Measurements from ENCODE around the gene PCGF2.

DNA sequence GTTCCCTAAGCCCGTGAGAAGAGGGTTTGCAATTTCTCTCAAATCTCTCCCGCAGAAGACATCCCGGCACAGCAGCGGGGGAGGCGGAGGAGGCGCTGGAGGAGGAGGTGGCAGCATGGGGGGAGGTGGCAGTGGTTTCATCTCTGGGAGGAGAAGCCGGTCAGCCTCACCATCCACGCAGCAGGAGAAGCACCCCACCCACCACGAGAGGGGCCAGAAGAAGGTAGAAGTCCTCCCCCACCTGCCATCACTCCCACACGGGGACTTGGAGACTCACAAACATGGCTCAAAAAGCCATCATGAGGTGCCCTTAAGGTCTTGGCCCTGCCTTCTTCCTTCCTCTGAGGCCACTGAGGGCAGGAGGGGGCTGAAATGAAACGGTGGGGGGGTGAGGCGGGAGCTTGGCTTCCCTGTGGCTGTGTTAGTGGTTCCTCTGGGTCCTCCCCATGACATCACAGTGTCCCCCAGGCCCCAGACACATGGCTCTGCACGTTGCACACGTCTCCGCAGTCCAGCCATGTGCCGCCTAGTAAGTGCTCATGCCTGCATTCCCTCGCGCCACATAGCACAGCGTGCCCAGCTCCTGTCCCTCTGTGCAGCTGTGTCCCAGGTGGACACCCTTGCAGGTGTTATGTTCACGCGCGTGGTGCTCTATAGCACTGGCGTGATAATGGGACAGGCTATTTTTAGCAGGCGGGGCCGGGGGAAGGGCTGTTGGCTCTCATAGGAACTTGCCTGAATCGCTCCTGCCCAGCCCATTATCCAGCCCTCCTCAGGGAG lies 36.2 kb downstream of the PCGF2 start:
- TF ChIP-seq PAX5 (IDR thresholded peaks at IDR 0.05; ENCODE audit: insufficient read depth, low read length, severe bottlenecking) (no peak), POLR2A (IDR thresholded peaks at IDR 0.05; ENCODE audit: low read depth, low read length) (no peak; the same call in 1 of the 2 replicates)

Measured in GM12891 (cell line).